Ascending aorta (tissue), 2 donors: ENCODE measurements around the gene SHB. TPM values are rescaled to one million over a fixed set of nuclear protein-coding genes. Genes with fewer than 3 reads are reported as not detected.

ENCODE experiments used
- DNase-seq, 2 donors: peaks; one replicate each; pipeline ENCODE4 v3.0.0-alpha.2; 2019; ENCODE audit warnings: low spot score in 2 of 2
- H3K27ac ChIP-seq, 2 donors: fragments of 200-600 bp; sonication (generic); one replicate each; pipeline ENCODE4 v1.5.1; 2016 to 2017; ENCODE audit warnings: mild to moderate bottlenecking in 1 of 2
- H3K27me3 ChIP-seq: fragments of 200-600 bp; sonication (generic); one replicate; pipeline ENCODE4 v1.5.1; 2017
- H3K36me3 ChIP-seq, 2 donors: fragments of 200-600 bp; sonication (generic); one replicate each; pipeline ENCODE4 v1.5.1; 2016
- H3K4me1 ChIP-seq, 2 donors: fragments of 200-600 bp; sonication (generic); one replicate each; pipeline ENCODE4 v1.5.1; 2016 to 2017; ENCODE audit warnings: mild to moderate bottlenecking in 1 of 2
- H3K4me3 ChIP-seq, 2 donors: fragments of 200-600 bp; sonication (generic); one replicate each; pipeline ENCODE4 v1.5.1; 2016 to 2017; ENCODE audit warnings: mild to moderate bottlenecking in 1 of 2
- H3K9me3 ChIP-seq, 2 donors: fragments of 200-600 bp; sonication (generic); one replicate each; pipeline ENCODE4 v1.5.1; 2016
- CTCF ChIP-seq, 3 experiments: fragments of 200-600 bp in 2 of 3; fragments of 450-650 bp in 1 of 3; sonication (generic) in 2 of 3; IDR thresholded peaks; one replicate each; pipeline ENCODE4 v1.5.1; 2016 to 2019; ENCODE audit warnings: antibody characterized with exemption in 3 of 3, mild to moderate bottlenecking in 1 of 3, moderate library complexity in 1 of 3
- intact Hi-C: fragments of 100-400 bp; cut with DNase I; formaldehyde crosslinking; loops from one replicate; pipeline ENCODE4 v1.15.1; 2023
- total RNA-seq: library from RNA; depleted of rRNA; stranded (reverse); fragments of >200 nt; gene quantifications from one replicate; pipeline ENCODE4 v1.1.0, GENCODE V29; 2016

The SHB gene
- total RNA-seq, 1 donor from 2014 or later: 77.8 TPM

GRCh38 chr9:38030658-38031057 lies 38.4 kb downstream of the SHB start:
- Histone ChIP-seq H3K27me3 (no peaks in the 10 kb centered on the region), H3K9me3 (no peaks in the 10 kb centered on the region), H3K27ac (no peak overlapping the region), H3K4me1 (peaks cover 13 to 43% of the 10 kb centered on the region in 2 donors), H3K36me3 (no peaks in the 10 kb centered on the region), H3K4me3 (no peak overlapping the region)
- TF ChIP-seq CTCF (IDR thresholded peaks at IDR 0.05): no peak
- intact Hi-C loops: no loop called here
- DNase-seq: no peak

GRCh38 chr9:38029915-38030638 lies 39.0 kb downstream of the SHB start:
- TF ChIP-seq CTCF (IDR thresholded peaks at IDR 0.05): no peak
- Histone ChIP-seq H3K27me3 (no peaks in the 10 kb centered on the region), H3K4me1 (peaks cover 19 to 45% of the 10 kb centered on the region in 2 donors), H3K36me3 (no peaks in the 10 kb centered on the region), H3K27ac (no peak overlapping the region), H3K4me3 (no peak overlapping the region), H3K9me3 (no peaks in the 10 kb centered on the region)
- intact Hi-C loops: loop anchor here (5.0 kb wide), 1 partner anchor 357 kb away; no protein-coding TSS in a partner anchor
- no peak for DNase-seq

GRCh38 chr9:38027714-38028113 lies 41.3 kb downstream of the SHB start:
- Histone ChIP-seq H3K9me3 (no peaks in the 10 kb centered on the region), H3K36me3 (no peaks in the 10 kb centered on the region), H3K27ac (peak overlapping the region; percentile 68 to 85), H3K27me3 (no peaks in the 10 kb centered on the region), H3K4me3 (no peak overlapping the region), H3K4me1 (peaks cover 26 to 62% of the 10 kb centered on the region in 2 donors)
- no peak for DNase-seq
- intact Hi-C loops: loop anchor here (2.0 to 5.0 kb wide), 3 partner anchors 19 to 360 kb away; no protein-coding TSS in a partner anchor
- no peak for TF ChIP-seq CTCF (IDR thresholded peaks at IDR 0.05)

- DNase-seq: no peak
- H3K36me3 ChIP-seq: no peaks in the 10 kb centered on the region
- peak overlapping the region; percentile 68 to 85 for H3K27ac ChIP-seq
- intact Hi-C loops: loop anchor here (2.0 to 5.0 kb wide), 3 partner anchors 20 to 360 kb away; no protein-coding TSS in a partner anchor
- no peaks in the 10 kb centered on the region for H3K9me3 ChIP-seq
- peaks cover 22 to 60% of the 10 kb centered on the region in 2 donors for H3K4me1 ChIP-seq
- no peaks in the 10 kb centered on the region for H3K27me3 ChIP-seq
- H3K4me3 ChIP-seq: no peak overlapping the region
- no peak for TF ChIP-seq CTCF (IDR thresholded peaks at IDR 0.05)
These were observed 42.0 kb downstream of the SHB start for GRCh38 chr9:38026840-38027527.

GRCh38 chr9:38026021-38026809 lies 42.8 kb downstream of the SHB start:
- no peak for TF ChIP-seq CTCF (IDR thresholded peaks at IDR 0.05)
- Histone ChIP-seq H3K36me3 (no peaks in the 10 kb centered on the region), H3K4me1 (peaks cover 22 to 56% of the 10 kb centered on the region in 2 donors), H3K9me3 (no peaks in the 10 kb centered on the region), H3K27ac (peak overlapping the region; percentile 68 to 85), H3K4me3 (peak overlapping the region in 1 of 2 donors; percentile 8), H3K27me3 (no peaks in the 10 kb centered on the region)
- intact Hi-C loops: loop anchor here (2.0 to 5.0 kb wide), 3 partner anchors 21 to 361 kb away; no protein-coding TSS in a partner anchor
- DNase-seq: peak; percentile 25 to 84
